SHP77 (cell line): Measurements from ENCODE around the gene LRRN2.

Experiments used
- DNase-seq, 2 experiments: peaks; one replicate each; lab custom pipeline; 2025; lab: John Stamatoyannopoulos, UW

Gene LRRN2

GRCh38 chr1:204662530-204662929 is 23.0 kb downstream of the LRRN2 start:
- no peak for DNase-seq

- no peak for DNase-seq
Measured at GRCh38 chr1:204660509-204660908, 25.0 kb downstream of the LRRN2 start.

DNA sequence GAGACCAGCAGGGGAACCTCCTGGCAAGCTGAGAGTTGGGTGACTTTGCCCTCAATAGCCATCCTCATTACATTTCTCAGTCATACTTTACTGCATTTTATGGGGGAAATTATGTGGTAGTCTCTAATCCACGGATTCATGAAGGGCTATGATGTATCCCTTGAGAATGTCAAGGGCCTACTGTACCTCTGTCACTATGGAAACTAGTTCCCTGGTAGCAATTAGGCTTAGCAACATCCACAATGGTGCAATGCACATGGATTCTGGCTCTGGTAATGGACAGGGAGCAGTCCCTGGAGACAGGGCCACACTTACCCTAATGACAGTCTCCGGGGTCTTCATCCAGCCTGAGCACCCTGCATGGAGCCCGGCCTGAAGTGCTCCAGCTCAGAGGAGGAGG is 26.5 kb downstream of the LRRN2 start:
- DNase-seq: no peak

DNA sequence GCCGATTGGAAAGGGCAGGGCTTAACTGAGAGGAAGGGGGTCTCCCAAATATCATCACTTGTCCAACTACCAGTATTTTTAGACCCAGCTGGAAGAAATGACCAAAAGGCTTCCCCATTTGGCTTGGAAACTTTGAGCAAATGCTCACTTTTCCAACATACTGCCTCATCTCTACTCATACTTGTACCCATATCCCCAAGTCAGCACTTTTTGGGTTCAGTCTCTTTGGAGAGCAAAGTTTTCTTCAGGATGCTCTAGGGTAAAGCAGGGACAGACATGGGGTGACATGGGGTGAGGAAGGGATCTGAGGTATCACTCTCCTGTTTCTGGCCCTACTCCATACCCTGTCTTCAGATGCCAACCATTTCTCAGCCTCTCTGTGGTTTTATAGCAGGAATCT is 27.2 kb downstream of the LRRN2 start:
- no peak for DNase-seq

DNA sequence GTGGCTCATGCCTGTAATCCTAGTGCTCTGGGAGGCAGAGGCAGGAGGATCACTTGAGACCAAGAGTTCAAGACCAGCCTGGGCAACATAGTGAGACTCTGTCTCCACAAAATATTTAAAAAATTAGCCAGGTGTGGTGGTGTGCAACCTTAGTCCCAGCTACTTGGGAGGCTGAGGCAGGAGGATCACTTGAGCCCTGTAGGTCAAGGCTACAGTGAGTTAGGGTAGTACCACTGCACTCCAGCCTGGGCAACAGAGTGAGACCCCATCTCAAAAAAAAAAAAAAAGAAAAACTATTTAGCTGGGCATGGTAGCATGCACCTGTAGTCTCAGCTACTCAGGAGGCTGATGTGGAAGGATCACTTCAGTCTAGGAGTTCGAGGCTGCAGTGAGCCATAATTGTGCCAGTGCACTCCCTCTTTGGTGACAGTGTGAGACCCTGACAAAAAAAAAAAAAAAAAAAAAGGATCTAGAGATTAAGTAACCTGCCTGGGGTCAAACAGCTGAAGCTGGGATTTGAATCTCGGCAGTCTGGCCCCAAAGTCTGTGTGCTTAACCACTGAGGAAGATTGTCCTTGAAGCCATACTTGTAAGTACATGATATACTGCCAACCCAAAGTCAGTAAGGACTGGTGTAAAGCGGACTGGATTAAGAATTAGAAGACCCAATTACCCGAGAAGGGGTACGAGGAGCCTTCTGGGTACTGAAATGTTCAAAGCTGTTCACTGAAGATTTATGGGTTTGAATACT is 31.8 kb downstream of the LRRN2 start:
- DNase-seq: no peak

- peak; percentile 7 to 24 for DNase-seq
Measured at GRCh38 chr1:204652497-204652896, 33.0 kb downstream of the LRRN2 start.

GRCh38 chr1:204651843-204652421 is 33.6 kb downstream of the LRRN2 start:
- peak; percentile 46 to 51 for DNase-seq

DNA sequence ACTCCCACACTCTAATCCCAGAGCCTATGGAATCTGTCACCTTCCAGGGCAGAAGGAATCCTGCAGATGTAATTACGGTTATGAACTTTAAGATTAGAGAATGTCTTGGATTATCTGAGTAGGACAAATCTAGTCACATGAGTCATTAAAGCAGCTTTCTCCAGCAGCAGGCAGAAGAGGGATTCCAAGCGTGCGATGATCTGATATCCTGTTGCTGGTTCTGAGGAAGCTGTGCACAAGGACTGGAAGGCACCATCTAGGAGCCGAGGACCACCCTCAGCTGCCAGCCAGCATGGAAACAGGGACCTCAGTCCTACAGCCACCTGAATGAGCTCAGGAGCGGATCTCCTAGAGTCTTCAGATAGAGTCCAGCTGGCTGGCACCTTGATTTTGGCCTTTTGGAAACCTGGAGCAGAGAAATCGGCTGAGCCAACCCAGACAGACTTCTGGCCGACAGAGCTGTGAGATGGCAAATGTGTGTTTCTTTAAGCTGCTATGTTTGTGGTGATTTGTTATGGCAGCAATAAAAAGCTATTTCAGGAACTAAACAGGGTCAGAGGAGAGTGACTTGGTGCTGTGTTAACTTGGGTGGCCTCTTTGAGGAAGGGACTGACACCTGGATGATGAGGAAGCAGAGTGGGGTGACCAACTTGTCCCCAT is 34.5 kb downstream of the LRRN2 start:
- DNase-seq: no peak

DNA sequence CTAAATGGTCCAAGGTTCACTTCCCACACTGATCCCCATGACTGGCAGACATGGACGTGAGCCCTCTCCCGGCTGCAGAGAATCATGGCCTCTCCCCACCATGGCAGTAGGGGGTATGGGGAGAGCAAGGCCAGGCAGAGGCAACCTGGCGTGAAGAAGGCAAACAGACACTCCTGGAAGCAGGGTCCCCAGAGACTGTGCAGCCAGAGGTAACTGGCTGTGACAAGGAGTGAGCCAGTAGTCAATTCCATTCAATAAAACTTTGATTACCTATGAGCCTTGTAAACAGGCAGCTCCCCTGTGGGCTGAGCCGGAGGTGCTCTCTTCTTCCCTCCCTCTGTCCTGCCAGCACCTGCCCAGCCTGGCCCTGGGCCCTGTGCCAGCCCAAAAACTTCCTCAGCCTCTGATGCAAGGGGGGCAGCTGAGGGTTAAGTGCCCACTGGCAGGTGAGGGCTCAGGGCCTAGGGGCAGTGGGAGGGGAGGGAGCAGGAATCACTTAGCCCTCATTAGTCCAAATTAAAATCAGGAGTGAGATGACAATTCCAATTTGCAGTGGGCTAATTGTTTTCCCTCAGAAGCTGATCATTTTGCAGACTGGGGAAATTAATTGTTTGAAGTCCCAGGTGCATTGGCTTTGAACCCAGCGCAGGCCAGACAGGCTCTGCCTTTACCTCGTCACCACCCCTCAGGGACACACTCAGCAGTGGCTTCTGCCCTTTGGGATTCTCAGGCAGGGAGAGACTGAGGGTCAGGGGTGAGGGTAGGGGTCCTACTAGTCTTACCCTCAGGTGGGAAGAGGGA is 35.6 kb downstream of the LRRN2 start:
- peak; percentile 65 to 69 for DNase-seq

DNA sequence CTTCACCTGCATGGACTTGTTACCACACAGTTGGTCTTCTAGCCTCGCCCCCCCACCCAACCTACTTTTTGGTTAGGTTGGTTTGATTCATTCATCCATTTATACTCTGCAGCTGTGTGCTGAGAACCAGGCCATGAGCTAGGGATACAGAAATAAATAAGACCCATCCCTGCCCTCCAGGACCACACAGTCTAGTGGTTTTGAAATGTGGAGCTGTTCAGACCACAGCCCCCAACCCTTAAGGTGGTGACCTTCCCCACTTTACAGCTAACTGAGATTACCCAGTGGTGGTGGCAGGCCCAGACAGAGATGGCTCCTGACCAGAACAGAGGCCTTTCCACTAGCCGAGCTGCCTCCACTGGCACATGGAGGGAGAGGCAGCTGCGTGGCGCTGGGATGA is 37.0 kb downstream of the LRRN2 start:
- no peak for DNase-seq

DNA sequence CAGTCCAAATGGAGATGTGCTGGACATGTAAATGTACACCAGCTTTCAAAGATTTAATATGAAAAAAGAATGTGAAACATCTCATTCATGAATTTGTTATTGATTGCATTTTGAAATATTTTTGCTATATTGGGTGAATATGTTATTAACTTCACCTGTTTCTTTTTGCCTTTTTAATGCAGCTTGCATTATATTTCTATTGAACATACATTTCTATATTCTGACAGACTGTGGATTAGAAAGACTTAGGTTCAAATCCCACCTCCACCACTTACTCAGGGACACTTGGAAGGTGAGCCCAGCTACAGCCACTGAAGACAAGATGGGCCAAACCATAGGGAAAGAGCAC is 37.8 kb downstream of the LRRN2 start:
- no peak for DNase-seq

DNA sequence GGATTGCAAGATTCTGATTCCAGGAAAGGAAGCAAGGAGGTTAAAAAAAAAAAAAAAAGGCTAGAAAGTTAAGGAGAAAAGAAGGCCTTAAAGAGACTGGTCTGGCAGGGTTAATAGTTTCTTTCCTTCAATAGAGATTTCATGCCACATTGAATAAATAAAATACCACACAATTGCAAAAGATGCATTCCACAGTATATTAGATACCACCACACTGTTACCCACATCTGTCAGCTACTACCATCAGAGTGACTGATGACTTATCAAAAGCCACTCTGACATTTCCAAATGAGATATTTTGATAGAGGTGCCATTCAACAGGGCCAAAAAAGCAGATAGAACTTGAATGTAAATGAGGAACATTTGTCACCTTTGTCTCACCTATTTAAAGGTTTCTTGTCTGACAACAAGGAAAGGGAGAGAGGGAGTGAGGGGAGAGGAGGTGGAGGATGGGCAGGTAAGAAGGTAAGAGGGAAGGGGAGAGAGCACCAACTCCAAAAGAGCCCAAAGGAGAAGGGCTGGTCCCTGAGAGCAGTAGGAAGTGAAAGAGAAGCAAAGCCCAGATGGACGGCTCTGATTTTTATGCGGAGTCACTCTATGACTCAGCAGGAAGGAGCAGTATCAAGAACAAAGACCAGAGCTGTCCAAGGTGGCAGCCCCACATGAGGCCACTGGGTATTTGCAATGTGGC is 38.3 kb downstream of the LRRN2 start:
- peak; percentile 26 to 35 for DNase-seq

DNA sequence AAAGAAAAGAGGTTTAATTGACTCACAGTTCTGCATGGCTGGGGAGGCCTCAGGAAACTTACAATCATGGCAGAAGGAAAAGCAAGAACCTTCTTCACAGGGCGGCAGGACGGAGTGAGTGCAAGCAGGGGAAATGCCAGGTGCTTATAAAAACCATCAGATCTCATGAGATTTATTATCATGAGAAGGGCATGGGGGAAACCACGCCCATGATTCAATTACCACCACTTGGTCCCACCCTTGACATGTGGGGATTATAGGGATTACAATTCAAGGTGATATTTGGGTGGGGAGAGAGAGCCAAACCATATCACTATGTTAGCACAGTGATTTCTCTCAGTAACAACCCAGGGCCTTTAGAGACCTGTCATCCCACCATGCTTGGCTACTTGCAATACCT is 39.9 kb downstream of the LRRN2 start:
- DNase-seq: no peak

GRCh38 chr1:204645251-204645650 is 40.3 kb downstream of the LRRN2 start:
- no peak for DNase-seq

DNA sequence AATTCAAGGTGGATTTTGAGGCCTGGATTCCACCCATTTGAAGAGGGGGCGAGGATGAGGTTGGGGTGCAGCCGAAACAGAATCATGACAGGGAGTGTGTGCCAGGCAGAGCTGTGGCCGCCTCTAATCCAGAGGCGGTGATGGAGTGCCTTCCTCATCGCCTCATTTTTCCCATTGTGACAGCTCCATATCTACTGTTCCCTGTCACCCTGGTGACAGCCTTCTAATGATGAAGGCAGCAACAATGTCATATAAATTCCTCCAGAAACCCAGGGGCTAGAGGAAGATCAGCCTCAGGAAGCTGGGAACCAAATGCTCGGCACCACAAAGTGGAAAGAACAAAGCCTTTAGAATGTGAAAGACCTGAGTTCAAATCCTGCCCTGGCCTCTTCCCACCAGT is 42.0 kb downstream of the LRRN2 start:
- no peak for DNase-seq

DNA sequence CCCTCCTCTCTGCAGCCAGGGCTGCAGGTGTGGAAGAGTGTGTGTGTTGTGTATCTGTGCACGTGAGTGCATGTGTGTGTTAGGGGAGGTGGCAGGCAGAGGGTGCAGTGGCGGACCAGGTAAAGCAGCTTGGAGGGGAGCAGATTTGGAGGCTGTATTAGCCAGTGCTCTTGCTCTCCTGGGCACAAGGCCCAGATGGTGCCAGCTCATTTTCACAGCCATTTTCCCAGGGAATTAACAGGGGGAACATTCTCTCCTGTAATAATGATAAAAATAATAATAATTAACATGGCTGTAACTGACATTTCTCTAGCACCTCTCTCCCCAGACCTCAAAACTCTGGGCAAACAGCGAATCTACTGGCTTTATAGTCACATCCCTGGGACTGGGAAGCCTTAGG is 43.6 kb downstream of the LRRN2 start:
- DNase-seq: no peak

GRCh38 chr1:204641455-204641854 is 44.1 kb downstream of the LRRN2 start:
- no peak for DNase-seq

DNA sequence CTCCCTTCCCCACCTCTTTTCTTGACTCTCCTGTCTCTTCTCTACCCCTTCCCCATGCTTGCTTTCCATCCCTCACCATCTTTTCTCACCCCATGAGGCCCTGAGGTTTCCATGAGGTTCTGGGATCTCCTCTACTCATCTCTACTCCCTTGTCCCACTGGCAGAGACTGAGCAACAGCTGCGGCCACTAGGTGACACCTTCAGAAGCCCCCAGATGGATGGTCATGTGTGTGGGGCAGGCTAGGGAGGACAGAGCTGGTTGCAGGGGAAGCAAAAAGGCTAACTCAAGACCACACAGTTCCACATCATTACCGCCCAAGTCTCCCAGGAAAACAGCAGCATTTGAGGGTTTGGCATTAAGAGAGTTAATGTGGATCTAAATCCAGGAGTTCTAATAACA is 45.0 kb downstream of the LRRN2 start:
- DNase-seq: no peak

DNA sequence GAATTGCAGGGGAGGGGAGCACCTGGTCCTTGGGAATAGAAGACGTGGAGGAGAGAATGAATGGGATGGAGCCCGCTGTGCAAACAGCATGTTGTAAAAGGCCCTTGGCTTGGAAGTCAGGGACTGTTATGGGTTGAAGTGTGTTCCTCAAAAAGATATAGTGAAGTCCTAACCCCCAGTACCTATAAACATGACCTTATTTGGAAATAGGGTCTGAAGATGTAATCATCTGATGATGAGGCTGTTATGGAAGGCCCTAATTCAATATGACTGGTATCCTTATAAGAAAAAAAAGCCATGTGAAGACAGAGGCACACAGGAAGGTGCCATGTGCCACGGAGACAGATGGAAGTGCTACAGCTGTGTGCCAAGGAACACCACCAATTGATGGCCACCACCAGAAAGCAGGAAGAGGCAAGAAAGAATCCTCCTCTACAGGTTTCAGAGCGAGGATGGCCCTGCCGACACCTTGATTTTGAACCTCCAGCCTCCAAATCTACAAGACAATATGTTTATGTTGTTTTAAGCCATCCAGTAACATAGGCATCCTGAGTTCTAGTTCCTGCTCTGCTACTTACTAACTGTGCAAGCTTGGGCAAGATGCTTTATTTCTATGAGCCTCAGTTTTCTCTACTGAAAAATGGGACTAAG is 51.2 kb downstream of the LRRN2 start:
- peak; percentile 12 to 65 for DNase-seq

DNA sequence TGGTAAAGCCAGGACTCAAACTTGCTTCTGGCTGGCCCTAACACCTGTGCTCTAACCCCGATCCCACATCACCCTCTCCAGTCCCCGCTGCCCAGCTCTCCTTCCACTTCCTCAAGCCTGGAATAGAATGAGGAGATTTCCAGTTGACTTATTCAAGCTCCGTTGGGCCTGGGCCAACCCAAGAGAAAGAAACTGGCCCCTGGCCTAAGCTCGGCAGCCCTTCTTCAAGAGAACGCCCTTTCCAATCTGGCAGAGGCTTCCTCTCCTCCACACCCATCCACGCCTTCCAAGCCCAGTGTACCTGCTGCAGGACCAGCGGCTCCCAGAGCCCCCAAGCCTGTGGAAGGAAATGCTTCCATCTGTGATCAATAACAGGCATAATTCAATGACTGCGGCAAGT is 51.9 kb downstream of the LRRN2 start:
- DNase-seq: no peak

DNA sequence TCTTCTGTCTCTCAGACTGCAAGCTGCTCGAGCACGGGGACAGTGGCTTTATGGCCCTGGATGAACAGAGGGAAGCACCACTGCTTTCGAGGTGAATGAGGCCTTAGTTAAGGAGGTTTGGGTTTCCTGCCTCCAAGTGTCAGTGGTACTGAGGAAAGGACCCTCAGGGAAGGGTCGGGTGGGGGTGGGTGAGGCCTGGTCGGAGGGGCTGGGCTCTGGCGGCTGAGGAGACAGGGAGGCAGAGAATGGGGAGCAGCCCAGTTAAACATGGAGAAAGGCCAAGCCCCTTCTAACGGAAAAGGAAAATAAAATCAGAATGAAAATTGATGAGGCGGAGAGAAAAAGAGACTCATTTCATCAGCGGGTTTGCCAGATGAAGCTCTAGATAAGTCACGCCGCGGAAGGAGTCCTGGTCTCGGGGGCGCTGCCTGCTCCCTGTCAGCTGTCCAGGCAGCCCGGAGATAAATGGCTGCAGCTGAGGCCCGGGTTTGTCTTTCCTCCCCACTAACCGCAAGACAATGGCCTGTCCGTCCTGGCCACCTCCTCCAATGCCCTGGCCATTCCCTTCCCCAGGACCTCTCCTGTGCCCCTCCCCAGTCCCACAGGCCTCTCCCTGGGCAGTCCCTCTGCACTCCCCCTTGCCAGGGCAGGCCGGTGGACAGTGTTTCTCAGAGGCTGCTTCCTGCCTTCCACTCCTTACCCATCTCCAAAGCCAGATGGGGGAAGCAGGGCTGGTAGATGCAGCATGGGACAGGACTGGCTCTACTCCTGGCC is 55.2 kb downstream of the LRRN2 start:
- DNase-seq: no peak
